Stimulated activated CD8-positive, alpha-beta memory T cell treated with anti-CD3 and anti-CD28 coated beads, Interleukin-15, amount 100 ng/mL, for 24 hours (primary cell): Measurements from ENCODE around the gene NSDHL.

ENCODE experiments used
- DNase-seq: peaks from one replicate; pipeline ENCODE4 v3.0.0-alpha.2; 2020; ENCODE audit warnings: low read depth

Gene NSDHL

DNA sequence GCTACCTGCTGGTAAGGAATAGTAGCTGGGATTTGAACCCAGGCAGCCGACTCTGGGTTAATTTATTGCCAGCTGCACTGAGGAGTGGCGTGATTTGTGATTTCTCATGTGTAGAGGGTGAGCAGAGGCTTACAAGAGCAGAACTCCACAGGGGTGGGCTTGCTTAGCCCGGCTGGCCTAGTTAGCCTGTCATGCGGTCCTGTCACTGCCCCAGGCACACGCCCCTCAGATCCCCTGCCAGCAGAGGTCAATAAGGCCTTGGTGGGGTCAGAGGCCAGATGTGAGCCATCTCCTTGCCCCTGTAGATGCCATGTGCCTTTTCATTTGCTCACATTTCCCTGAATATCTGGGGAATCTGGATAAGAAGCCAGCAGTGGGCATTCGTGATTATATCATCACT lies 13.4 kb downstream of the NSDHL start:
- no peak for DNase-seq

DNA sequence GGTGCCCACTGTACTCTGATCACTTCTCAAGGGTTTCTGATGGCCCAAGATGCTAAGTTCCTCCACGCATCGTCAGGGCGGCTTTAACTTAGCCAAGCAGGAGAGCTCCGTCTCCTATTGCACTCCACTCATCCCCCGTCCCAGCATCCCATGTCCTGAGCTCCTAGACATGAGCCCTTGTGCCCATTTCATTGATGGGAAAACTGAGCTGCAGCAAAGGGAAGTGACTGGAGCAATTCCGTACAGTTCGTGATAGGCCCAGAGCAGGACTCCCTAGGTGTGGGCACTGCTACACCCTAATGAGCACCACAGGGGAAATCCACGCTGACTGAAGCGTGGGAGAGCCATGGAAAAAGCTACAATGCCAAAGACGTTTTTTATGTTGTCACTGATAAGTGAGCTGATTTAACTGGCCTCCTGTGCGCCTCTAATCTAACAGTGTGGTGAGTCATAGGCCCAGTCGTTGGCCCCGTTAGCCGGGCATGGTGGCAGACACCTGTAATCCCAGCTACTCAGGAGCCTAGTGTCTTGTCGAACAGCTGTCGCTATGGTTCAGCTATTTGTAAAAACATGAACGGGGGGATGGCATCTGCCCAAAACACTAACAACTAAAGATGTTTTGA lies 14.9 kb downstream of the NSDHL start:
- no peak for DNase-seq

DNA sequence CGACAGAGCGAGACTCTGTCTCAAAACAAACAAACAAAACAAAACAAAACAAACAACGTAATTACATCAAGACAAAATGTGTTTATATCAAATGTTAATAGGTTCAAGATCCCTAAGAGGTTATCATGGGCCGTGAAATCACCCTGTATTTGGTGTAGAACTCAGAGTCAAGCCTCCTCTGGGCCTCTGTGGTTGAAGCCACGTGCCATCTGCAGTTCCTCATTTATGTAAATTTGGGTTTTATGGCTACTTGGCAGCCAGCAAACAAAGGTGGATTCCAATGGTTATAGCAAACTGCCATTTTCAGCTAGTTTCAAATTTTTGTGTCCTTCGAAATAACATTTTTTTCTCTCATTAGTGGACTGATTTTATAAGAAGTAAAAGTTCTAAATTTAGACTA lies 16.4 kb downstream of the NSDHL start:
- DNase-seq = no peak

DNA sequence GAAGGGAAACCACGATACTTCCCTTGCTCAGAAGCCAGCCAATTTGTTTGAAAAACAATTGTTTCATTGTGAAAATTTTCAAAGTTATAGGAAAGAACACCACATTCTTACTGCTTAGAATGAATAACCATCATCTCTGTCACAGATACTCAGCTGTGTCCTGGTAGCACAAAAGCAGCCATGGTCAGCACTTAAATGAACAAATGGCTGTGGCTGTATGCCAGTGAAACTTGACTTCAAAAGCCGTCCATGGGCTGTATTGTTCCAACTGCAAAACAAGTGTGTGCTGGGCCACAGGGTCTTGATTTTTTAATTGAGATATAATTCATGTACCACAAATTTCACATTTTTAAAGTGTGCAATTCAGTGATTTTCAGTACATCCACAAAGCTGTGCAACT lies 19.6 kb downstream of the NSDHL start:
- no peak for DNase-seq

DNA sequence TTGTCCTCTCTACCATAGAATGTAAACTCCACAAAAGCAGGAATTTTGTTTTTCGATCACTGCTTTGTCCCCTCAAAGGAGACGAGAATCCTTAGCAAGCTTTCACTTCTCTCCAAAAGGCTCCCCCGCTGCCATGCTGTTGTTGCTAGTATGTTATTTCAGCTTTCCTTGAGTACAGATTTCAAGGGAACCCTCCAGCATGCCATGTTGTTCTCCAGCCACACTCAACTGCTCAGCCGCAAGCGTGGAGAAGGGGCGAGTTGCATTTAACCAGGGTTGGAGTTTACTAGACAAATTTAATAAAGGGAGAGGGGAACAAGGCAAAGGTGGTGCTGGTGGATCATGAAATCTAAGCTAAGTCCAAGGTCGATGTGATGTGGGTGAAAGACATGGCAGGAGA lies 23.1 kb downstream of the NSDHL start:
- DNase-seq = no peak

DNA sequence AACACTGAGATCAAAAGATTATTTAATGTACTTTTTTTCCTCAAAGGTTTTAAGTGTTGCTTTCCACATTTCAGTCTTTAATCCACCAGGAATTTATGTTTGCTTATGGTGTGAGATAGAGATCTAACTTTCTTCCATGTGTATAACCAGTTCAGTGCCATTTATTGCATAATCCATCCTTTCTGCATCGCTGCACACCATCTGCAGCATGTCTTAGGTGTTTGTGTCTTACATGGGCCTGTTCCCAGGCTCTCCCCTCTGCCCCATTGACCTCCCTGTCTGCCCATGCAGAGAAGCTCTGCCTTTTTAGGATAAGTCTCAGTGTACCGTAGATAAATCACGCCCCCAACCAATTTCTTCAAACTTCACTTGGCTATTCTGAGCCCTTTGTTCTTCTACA lies 30.3 kb downstream of the NSDHL start:
- no peak for DNase-seq

DNA sequence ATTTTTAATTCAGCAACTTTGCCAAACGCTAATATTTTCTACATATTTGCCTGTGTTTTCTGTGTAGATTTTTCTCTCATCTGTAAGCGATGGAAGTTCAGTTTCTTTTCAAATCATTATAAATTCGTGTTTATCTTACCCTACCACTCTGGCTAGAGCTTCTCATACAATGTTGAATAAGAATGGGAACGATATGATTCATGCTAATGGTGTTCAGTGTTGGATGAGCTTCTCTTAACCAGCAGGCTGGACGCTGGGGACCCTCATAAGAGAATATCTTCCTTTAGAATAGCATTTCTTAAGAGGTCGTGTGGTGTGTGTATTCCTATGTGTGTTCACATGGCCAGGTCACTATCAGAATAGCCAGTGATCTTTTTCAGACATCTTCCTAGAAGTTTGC lies 31.0 kb downstream of the NSDHL start:
- no peak for DNase-seq

DNA sequence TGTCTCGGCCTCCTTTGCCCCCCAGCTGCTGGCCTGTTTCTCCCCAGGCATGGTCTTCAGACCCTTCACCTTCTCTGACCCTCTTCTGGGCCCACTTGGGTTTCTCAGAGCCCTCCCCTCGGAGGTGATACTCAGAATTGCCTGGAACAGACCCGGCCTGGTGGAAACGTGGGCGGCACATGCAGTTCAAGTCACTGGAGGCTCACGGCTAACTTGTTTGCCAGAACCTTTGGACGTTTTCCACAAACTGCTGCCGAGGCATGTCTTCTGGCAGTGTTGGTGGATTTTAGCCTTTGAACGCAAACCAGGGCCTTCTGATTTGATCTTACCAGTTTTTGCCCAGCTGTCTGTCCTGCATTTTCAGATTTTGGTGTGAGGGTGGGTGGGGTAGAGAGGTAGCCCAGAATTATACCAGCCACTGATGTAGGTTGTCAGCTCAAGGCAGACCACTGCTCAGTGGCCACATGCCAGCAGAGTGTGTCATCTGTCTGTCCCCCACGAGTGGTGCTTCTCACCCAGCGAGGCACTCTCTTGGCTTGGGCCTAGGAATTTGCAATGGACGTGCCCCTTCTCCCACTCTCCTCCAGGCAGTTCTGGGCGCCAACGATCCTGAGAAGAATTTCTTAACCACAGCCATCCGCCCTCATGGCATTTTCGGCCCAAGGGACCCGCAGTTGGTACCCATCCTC lies 34.5 kb downstream of the NSDHL start:
- no peak for DNase-seq

DNA sequence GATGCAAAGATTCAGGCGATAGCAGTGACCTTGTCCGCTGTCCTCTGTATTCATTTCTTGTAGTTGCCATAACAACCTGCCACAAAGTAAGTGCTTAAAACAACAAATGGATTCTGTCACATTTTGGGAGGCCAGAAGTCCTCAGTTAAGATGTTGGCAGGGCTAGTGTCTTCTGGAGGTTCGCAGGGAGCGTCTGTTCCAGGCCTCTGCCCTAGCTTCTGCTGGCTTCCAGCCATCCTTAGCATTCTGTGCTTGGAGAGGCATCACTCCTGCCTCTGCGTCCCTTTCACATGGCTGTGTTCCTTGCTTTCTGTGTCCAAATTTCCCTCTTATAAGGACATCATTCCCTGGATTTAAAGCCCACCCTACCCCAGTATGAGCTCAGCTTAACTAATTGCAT lies 35.5 kb downstream of the NSDHL start:
- no peak for DNase-seq

DNA sequence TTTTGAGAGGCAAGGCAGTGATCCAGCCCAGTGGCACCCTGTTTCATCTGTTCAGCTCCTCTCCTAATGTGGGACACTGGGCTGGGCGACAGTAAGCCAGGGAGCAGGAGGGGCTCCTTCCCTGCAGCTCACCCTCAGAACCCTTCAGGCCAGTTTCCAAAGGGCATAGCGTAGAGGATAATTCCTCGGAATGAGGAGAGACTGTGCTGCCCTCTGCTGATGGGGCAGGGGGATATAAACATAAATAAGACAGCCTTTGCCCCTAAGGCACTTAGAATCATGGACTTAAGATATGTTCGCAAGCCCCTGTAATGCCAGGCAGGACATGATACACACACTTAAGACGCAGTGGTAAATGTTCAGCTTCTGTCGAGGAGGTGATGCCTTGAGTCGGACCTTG lies 39.1 kb downstream of the NSDHL start:
- DNase-seq = no peak

DNA sequence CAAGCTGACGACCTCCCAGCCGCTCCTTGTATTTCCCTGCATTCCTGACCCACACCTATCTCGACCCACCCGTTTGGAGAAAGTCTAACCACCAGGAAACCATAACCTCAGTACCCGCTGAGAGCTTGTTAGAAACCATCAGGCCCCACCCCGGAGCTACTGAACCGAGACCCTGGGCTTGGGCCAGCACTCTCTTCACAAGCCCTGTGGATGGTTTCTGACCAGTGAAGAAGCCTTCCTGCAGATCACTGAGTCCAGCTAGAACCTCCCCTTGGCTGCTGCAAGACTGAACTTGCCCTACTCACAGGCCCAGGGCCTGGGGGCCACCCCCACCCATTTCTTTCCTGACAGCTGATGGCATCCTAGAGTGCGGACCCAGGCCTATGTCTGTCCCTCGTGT lies 40.4 kb downstream of the NSDHL start:
- DNase-seq = no peak

DNA sequence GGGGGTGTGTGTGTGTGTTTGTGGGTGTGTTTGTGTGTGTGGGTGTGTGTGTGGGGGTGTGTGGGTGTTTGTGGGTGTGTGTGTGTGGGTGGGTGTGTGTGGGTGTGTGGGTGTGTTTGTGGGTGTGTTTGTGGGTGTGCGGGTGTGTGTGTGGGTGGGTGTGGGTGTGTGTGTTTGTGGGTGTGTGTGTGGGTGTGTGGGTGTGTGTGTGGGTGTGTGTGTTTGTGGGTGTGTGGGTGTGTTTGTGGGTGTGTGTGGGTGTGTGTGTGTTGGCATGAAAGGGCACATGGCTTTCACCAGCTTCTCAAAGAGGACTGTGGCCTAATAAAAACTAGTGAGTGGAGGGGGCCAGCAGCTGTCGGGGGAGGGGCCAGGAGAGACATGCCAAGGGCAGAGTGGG lies 41.7 kb downstream of the NSDHL start:
- no peak for DNase-seq

DNA sequence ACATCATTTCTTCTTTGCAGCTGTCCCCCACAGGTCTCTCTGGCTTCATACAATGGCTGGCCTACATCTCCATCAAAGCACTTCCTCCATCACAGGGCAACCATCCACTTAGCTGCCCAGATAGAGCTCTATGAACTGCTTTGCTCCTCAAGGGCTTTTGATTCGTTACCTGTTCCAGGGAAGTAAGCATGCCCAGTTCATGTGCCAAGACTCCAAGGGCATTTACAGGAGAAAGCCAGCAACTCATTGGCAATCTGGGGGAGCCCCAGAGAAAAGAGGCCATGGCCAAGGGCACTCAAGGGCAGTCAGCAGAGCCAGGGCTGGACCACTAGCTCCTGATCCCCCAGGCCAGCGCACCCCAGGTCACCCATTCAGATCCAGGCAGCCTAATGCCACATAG lies 42.5 kb downstream of the NSDHL start:
- DNase-seq = no peak

DNA sequence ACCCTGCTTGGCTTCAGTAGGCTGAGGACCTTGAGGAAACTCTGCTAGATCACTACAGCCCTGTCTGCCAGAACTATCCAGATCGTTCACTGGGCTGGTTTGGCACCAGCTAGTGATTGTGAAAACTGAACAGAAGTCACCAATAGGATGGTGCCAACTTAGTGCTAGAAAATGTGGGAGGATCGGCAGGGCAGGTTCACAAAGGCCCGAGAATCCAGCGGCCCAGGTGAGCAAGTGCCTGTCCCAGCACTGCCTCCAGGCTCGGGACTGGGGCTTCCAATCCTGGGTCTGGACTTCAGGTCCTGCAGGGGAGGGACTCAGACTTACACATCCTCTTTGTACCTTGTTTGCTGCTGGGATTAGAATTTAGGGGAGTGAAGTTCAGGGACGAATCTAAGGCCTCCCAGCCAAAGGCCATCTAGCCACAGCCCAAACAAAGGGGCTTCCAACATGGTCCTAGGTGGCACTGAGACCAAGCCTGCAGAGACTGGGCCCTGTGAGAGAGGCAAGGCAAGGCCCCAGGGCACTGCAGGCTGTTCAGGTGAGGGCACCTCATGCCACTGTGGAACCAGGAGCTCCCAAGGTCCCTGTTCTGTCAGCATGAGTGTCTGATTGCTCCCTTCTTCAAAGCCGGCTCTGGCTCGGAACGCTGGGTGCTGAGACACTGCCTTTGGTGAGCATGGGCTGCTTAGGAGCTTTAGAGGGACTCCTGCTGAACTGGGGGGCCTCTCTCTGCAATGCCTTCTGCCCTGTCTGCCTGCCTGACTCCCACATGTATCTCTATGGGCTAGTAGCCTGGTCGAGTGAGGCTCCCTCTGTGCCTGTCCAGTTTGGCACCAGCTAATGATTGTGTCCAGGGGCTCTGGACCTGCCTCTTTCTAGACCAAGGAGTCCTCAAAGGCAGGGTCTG lies 46.3 kb downstream of the NSDHL start:
- DNase-seq = no peak

DNA sequence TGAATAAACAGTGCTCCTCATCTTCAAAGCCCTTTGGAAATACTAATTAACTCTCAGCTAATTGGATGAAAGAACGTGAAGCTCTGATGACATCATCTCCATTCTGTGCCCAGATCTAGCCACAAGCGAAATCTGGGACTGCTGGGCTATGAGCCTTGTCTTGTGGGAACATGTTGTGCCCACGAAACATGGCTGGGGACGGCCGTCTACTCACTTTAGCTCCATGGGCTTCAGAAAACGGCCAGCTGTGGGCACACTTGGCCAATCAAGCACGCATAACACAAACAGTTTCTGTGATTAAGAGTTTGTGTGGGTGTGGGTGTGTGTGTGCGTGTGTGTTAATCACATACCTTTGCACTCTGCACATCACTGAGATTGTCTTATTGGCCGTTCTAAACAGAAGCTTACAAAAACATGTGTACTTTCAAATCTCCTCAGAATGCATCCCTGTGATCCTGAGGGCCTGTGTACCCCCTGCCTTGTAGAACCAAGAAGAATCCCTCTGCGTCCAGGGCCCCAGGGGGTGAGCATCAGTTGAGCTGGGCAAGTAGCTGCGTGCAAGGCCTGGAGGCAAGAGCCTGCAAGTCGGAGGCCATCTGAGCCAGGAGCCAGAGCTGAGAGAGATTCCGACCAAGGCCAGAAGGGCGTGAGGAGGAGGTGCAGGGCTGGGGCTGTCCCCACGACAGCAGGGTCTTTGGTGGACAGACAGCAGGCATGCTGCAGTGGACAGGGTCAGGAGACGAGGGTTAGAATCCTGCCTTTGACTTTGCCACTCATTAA lies 48.3 kb downstream of the NSDHL start:
- DNase-seq = no peak

DNA sequence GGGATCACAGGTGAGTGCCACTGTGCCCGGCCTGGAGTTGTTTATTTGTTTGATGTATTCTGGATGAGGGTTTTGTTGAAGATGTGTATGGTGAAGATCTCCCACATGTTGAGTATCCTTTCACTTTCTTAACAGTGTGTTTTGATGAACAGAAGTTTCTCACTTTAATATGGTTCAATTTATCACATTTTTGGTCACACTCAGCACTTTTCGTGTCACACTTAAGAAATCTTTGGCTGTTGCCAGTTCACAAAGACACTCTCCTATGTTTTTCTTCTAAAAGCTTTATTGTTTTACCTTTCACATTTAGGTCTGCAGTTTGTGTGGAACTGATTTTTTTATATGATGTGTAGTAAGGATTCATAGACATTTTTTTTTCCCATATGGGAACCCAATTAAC lies 50.4 kb downstream of the NSDHL start:
- DNase-seq = no peak

DNA sequence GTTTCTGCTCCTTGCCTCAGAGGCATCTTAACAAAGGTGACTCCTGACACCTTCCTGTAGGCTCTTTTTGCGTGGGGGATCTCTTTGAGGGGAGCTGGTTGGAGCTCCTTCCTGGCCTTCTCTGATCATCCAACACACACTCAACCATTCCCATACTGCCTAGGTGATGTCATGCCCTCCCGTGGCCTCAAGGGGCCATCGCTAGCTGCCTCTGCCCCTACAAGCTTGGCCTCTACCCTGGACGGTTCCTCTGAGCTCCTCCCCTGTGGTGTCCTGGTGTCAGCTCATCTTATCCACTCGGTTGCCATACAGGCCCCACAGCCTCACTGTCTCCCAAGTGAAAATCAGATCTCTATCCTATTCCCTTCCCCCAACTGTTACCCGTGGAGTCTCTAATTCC lies 53.3 kb downstream of the NSDHL start:
- DNase-seq = no peak

DNA sequence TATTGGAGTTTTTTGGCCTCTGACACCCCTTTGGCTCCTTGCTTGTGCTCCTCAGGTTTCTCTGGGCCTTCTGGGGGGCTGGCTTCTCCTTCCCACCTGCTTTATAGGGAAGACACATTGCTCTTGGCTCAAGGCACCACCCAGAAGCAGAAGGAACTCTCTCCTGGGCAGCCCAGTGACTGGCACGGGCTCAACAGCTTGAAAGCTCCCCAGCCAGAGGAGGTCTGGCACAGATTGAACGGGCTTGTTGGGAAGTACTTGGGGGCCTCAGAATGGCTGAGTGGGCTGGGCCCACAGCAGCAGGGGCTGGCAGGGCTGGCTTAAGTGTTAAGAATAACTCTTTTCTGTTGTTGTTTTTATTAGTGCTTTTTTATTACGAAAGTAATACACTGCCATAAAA lies 55.9 kb downstream of the NSDHL start:
- DNase-seq = no peak

DNA sequence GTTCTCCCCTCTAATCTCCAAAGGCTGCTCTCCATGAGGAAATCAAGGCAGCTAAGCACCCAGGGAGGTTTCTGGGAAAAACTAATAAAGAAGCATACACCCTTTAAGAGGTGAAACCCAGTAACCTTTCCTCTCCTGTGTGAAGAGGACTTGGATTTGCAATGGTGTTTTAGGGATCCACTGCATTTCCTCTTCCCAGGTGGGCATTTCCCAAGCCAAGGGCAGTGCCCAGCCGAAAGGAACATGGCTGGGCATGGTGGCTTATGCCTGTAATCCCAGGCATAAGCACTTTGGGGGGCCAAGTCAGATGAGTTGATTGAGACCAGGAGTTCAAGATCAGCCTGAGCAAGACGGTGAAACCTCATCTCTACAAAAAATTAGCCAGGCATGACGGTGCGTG lies 61.6 kb downstream of the NSDHL start:
- DNase-seq = no peak

DNA sequence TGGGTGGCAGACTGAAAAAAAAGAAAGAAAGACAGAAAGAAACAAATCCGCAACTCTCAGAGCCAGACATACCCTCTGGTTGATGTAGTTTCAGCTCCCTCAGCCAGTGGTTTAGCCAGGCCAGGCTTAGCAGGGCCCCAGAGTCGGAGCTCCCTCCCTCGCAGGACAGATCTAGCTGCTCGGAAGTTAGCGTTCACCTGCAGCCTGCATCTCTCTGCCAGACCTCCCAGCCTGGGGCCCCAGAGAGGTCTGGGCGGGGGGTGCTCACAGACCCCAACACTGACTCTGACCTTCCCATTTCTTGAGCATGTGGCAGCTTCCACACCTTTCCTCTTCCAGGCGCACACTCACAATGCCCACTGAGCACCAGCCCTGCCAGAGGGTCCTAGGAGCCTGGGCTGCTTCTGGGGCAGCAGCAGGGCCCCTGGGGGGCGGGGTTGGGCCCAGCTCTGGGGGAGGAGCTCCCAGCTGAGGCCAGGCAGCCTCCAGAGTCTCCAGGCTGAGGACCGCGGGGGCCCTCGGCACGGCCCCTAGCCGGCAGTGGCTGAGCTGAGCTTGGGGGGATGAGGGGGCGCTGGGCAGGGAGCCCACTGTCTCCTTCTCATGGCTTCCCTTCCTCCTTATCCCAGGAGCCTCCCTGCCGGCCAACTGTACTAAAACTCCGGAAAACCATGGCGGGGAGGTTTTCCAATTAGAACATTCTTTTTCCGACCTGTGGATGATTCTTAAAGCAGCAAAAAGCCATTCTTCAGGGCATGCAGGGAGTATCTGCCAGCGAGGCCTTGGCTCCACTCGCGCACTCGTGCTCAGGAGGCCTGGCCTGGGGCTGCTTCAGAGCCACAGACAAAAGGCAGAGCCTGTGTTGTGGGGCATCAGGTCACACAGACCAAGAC lies 62.4 kb downstream of the NSDHL start:
- DNase-seq = no peak

DNA sequence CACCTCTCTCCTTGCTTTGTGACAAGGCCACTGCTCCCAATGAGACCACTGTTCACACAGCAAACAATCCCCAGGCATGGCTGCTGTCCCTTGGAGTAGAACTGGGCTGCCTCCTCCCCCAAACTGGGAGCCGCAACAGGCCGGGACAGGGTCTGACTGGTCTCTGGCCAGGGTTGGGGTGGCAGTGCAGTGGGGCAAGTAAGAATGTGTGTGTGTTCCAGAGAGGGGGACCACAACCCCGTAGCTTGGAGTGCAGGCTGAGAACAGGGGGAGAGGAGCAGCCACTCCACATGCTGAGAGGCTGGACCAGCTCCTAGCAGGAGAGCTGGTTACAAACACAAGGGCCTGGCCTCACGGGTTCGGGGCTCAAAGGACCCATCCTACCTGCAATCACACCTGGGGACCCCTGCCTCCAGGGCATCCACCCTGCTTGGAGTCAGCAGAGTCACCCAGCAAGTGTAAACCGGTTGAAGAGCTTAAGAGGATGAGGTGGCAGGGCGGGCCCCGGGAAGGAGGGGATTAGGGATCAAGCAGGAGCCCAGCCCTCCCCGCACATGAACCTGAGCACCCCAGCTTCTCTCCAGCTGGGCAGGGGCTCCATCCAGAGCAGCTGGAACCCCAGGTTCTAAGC lies 63.2 kb downstream of the NSDHL start:
- DNase-seq = no peak
